Midbrain (tissue), 1 donor: ENCODE results near the gene NOL7.

ENCODE experiments used
- DNase-seq: peaks from one replicate; lab custom pipeline; 2025; lab: John Stamatoyannopoulos, UW

NOL7 gene

DNA sequence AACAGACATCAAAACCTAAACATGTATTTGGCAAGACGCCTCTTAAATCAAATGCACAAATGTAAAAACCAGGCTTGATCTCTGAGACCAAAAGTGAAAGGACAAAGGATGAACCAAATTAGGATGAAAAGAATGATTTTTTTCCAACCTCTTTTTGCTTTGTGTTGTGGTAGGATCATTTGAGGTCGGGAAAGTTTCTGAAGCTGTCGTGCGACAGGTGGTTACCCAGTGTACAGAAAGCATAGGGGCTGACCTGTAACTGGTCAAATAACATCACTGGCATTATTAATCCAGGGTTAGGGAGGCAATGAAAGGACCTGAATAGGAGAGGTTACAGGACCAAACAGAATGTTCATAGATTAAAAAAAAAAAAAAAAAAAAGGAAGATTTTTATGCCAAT, 18.1 kb upstream of the NOL7 start:
- DNase-seq, result no peak

DNA sequence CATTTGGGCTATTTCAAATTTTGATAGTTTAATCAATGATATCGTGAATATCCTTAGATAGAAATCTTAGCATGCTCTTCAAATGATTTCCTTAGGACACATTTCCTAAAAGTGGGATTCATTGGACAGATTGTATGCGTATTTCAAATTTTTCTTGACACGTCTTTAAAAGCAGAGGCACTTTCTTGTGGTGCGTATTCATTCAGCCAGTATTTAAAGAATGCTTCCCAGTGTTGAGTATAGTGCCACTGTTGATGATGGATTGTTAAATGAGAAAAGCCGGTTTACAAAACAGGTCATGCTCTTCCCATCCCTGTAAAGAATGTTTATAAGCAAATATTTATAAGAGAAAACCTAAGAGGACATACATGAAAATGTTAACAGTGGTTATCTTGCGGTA, 15.1 kb upstream of the NOL7 start:
- no peak for DNase-seq

DNA sequence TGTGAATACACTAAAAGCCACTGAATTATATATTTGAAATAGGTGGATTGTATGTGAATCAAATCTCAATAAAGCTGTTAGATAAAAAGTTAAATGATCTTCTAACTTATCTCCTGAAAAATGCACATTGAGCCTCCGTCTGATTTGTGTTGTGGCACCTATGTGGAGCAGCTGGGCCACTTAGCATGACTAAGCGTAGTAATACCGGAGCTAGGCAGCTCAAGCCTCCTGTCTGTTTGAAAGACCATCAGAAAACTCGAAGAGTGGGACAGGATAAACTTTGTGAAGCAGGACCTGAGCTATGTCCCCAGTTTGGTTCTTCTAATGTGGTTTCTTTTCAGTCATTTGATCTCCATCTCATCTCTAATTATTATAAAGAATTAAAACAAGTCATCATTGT, 11.0 kb upstream of the NOL7 start:
- no peak for DNase-seq

DNA sequence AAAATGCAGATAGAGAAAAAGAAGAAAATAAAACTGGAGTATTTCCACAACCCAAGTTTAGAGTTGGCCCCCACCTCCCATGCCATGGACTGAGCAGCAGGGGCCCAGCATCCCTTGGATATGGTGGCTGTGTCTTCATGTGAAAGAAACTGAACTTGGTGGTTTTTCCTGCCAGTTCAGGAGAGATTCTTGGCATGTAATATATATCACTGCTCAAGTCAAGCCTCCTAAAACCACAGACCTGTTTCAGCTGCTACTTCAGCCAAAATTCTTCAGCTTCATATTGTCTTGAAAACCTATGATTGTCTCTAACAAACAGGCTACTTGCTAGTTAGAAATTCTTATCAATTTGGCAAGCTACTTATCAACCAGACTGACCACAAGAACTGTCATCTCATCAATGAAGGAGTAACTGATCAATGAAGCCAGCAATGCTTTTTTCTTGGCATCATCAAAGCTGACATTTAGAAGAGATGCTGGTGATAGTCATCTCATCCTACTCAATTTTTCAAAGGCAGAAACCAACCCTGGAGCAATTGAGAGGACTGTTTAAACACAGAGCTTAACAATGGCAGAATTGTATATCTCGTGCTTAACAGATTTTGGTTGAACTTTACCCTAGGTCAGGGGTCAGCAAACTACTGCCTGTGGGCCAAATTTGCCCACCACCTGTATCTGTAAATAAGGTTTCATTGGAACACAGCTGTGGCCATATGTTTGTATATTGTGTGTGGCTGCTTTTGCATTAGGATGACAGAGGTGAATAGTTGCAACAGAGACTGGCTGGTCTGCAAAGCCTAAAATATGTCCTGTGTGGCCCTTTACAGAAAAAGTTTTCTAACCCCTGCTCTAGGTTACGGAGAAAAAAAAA, 10.4 kb upstream of the NOL7 start:
- DNase-seq, result no peak

DNA sequence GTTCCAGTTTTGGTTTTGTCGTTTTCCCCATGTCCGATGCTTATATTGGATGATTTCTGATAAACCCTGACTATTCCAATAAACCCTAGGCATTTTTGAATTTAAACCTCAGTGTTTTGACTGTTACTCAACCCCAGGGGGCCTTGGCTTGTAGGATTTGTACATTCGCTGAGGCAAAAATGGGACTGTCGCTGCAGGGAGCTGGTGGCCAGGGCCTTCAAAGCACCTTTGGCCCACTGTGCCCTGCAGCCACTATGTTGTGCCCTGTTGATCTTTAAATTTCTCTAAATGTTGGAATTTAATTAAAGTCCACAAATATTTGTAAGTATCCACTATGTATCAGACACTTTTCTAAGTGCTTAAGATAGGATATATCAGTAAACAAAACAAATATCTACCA, 9.5 kb upstream of the NOL7 start:
- no peak for DNase-seq

DNA sequence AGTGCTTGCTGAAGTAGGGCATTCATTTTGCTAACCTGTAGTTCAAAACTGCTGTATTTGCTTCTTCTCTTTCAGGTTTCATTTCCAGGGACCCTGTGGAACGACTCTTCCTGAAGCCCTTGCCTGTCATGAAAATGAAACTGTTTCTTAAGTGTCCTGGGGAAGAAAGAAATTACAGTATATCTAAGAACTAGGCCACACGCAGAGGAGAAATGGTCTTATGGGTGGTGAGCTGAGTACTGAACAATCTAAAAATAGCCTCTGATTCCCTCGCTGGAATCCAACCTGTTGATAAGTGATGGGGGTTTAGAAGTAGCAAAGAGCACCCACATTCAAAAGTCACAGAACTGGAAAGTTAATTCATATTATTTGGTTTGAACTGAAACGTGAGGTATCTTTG, 3.4 kb upstream of the NOL7 start:
- DNase-seq, result no peak

DNA sequence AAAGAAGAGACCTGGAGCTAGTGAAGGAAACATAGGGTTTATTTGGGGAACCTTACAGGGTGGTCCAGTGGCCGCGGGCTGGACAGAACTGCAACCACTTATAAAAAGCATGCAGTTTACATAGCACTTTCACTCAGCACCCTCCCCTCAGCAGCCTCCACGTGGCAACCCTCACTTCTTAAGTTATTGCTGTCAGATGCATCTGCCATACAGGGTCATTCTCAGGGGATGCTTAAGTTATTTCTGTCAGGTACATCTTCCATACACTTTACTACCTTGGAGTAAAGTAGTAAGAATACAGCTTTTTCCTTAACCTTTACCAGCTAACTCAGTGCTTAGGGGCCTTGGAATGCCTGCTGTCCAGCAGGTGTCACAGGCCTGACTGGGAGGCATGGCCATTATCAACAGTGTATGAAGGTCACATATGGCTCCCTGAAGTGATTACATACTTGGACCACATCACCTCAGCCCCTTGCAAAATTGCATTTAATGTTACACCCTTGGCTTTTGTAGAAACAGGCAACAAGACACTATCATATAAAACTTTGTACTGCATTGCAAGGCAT, 2.0 kb upstream of the NOL7 start:
- no peak for DNase-seq

DNA sequence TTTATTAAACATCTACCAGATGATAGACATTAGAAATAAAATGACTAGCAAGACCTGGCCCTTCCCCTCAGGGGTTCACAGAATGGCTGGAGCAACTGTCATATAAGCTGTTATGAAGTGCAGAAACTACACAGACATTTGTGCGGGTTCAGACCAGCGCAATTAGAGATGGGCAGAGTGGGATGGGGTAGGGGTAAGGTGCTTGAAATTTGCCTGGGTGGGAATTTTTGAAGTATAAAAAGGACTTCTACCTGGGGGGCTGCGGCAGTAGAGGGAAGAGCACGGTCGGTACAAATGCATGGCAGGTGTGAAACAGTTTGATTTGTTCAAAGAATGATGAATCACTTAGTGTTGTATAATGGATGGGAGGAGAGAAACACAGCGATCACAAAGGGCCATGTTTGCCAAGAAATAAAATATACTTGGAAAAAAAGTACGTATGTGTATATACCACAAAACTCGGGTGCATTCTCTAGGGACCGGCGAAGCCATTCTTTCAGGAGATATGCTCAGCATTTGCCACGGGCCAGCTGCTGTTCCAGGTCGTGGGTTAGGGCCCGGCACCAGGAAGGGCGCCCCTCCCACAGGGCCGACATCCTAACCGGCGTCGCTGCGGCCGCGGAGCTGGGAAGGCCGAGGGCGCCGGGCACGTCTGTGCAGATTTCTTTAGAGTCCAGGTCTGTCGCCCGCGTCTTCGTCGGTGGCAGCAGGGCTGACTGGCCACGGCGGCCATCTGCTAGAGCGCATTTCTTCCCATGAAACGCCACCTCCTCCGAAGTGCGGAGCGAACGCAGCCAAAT, 809 bp upstream of the NOL7 start:
- no peak for DNase-seq

DNA sequence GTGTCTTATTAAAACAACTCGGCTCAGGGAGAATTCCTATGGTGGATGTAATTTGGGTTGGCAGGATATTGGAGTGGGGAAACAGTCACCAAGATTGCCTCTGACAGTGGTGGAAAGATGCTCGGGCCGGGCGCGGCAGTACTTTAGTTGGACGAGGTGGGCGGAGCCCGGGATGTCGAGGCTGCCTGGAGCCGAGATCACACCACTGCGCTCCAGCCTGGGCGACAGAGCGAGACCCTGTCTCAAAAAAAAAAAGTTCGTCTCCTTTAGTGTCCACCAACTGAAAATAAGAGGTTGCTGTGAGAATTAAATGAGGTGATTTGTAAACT, 621 bp downstream of the NOL7 start:
- DNase-seq, result no peak

DNA sequence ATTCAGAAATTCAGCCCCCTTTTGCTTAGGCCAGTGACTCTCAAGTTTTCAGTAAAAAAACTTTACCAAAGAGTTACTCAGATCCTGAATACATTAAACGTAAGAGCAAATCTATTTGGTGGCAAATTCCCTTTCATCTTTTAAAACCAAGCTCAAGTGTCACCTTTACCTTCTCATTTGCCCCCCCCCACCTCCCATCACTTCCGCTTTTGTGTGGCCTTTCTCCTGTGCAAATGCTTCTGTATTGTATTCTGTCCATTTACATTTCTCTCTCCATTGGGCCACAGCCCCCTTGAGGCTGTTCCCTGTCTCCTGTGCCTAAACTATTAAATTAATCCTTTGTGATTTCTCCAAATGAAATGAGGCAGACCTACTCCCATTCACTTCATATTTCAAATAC, 1.9 kb downstream of the NOL7 start:
- no peak for DNase-seq

DNA sequence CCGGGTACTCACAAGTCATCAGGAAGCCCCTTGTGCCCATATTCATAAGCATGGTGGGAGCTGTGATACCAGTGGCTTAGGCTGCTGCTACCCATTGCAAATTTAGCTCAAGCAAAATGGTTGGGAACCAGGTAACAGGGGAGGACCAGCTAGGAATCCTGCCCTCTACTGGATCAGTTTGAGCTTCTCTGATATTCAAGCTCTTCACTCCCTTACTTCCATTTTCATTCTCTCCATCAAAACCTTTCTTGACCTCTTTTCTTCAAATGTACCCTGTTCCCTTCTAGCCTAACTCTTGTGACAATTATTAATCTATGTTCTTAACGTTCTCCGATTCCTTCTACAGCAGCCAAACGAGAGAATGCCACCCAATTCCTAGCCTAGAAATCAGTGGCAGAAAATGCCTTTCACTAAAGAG, 9.7 kb downstream of the NOL7 start:
- DNase-seq, result no peak

DNA sequence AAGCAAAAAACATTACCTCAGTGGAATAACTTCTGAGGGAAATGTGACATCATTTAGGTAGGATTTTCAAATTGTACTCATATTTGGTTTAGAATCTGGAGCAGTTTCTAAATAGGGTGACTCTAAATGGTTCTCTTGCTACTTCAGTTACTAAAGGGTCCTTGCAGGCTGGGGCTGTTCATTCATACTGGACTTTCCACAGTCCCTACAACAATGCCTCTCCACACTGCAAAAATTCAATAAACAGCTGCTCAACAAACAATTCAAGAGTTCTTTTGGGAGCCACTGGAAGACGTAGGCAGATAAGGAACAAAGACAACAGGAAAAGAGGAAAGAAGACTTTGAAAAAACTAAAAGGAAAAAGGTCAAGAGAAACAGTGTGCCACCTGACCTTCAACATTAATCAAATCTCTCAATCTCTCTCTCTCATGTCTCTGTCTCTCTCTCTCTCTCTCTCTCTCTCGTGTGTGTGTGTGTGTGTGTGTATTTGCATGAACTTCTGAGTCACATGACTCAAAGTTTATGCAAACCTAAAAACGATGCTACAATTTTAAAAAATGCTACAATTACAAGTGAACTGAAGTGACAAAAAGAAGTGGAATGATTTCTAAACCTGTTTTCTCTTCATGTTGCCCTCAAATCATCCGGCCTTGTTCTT, 14.5 kb downstream of the NOL7 start:
- no peak for DNase-seq

DNA sequence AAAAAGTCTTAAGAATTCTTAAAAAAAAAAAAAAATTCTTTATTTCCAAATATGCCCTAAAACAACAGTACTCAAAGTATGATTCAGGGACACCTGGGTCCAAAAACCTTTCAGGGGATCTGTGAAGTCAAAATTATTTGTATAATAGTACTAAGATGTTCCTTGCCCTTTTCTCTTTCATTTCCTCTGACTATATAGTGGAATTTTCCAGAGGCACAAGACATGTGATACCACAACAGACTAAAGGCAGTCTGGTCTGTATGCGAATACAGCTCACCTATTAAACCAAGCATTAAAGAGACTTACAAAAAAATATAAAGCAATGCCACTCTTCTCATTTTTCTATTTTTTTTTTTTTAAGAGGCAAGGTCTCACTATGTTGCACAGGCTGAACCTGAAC, 15.4 kb downstream of the NOL7 start:
- no peak for DNase-seq

DNA sequence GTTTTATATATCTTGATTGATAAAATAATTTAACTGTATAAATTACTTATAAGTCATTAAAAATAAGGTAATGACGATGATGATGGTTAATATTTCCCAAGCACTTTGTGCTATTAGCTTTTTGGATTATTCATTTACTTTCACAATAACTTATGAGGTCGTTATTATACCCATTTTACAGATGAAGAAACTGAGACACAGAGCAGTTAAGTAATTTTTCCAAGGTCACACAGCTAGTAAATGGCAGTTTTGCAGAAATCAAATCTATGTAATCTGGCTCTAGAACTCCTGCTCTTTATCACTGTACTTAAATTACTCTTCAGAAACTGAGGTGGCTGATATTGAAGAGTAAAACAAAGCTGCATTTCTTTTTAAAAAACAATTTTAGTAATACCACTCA, 18.2 kb downstream of the NOL7 start:
- no peak for DNase-seq

DNA sequence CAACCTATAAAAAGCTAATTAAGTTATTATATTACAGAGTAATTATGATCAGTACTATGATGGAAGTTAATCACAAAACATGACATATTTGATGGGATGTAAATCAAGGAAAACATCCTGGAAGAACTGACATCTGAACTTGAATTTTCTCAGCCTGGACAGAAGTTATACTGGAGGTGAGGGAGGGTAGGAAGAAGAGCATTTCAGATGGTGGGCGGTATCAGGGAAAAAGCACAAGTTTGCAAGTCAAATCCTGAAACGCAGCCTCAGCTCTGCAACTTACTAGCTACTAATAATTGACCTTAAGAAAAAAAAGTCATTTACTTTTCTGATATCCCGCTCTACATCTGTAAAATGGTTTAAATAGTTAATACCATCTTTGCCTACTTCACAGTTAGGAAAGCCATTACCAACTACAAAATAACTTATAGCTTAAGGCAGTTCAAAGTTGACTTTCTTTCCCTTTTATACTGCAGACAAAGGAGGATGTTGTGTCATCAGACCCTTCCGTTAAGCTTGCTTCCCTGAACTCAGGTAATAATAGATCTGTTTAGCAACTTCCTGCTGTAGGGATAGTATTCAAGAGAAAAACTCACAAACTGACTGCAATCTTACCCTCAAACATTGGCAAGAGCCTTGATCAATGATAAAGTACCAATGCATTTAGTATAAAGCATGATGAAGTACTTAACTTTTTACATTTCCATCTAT, 21.0 kb downstream of the NOL7 start:
- DNase-seq, result no peak

DNA sequence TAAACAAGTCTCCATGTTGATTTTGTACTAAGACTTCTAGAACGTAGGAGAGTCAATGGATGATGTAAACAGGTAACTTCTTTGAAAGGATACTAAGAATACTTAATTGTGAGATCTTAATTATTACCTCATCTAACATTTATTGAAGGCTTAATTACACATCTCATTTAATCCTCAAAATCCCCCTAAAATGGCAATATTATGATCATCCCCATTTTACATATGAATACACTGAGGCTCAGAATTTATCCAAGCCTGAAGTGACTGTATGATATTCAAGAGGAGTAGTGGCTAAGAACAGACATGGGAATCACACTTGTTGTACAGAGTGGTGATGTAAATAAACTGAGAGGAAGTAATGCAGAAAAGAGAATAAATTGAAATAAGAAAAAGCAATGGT, 22.9 kb downstream of the NOL7 start:
- no peak for DNase-seq

DNA sequence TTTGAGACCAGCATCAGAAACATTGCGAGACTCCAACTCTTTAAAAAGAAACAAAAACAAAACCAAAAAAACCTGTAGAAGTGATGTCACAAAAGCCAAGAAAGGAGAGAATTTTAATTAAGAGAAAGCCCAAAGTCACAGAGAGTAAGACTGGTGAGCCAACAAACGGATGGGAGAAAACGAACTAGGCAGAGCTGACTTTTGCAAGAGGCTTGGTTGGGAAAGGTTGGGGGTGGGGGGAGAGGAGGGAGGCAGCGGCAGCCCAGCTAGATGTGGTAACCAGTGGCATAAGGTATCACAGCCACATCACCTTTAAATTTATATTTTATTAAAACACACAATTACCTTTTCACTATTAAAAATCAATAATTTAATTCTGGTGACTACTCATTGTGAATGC, 23.5 kb downstream of the NOL7 start:
- DNase-seq, result no peak

DNA sequence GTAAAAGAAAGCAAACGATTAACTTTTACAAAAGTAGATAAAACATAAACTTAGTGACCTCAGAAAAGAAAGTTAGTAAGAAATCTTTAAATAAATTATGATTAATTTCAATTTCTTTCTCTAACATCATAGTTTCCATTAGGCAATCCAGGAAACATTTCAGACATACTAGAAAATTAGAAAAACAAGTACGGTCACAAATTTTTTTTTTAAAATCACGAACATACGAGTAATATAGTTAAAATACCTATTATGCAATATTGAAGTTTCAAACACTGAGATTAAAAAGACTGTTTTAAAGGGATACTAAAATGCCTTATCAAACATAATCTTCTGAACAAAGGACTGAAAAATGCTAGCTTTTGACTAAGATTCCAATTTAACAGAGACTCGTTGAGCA, 26.2 kb downstream of the NOL7 start:
- DNase-seq, result no peak

DNA sequence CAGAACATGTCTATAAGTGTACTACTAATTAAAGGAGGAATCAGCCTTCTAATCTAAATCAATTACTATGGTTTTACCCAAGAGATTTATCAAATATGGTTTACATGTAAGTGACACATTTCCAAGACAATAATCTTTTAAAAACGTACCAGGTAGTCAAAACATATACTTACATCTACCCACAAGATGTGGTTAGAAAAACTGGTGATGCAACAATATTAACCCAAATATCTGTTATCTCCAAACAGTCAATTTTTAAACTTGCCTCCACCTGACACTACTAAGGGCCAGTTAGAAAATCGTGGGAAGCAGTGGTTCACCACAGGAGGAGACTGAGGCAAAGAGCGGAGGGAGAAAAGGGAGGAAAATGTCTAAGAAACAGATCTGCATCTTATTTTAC, 28.0 kb downstream of the NOL7 start:
- DNase-seq, result no peak

DNA sequence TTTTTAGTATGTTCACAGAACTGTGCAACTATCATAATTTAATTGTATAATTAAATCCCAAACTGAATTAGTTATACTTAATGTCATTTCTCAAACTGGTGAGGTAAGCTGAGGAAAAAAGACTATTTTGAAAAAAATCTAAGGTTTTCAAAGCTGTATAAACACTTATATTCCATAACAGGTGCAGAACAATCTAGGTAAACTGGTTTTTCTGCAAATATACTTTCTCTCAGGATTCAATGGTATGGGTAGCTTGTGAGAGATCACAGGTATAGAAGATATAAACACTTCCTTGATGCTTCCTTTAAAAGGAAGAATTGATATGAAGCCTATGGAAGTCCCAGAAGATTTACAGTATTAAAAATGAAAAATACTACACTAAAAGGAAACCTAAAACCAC, 33.7 kb downstream of the NOL7 start:
- no peak for DNase-seq

DNA sequence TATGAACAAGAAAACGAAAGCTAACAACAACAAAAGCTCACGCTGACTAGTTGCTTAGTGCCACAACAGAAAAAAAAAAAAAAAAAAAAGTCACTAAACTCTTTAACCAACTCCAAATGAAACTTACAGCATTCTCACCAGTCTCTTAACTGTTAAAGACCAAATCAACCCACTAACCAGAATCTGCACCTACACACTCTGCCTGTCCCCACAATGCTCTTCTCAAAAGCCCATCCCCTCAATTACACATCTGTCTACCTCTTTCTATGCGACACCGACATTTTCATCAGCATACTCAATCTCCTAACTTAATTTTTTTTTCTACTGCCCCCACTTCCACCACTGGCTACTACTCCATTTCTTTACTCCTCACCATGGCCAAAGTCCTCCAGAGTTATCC, 34.3 kb downstream of the NOL7 start:
- no peak for DNase-seq

DNA sequence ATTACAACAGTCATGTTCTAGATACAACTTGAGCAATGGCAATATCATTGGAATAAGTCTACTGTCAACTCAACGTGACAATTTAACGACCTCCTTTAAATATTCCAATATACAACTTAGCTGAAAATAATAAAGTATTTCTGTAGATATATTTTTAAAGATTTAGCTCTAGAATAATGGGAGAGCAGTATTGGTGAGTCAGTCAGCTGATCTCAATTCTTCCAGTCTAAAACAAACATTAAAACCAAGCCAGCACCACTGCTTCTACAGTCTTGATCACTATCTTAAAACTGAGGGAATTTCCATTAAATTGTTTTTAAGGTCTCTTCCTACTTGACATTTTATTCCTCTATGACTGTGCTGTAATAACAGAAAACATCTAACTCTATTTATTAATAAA, 38.2 kb downstream of the NOL7 start:
- no peak for DNase-seq
